GM18511 (cell line): ENCODE measurements around the gene PSMD2.
A peak's percentile ranks its signal among the peaks of the same experiment; 100 is the strongest.

Source experiments
- ATAC-seq: cut with Tn5 transposase; IDR thresholded peaks from one replicate; pipeline ENCODE4 v1.9.1; 2021; ENCODE audit warnings: mild to moderate bottlenecking, moderate library complexity; ENCODE audit not compliant: unreplicated experiment

Gene PSMD2

DNA sequence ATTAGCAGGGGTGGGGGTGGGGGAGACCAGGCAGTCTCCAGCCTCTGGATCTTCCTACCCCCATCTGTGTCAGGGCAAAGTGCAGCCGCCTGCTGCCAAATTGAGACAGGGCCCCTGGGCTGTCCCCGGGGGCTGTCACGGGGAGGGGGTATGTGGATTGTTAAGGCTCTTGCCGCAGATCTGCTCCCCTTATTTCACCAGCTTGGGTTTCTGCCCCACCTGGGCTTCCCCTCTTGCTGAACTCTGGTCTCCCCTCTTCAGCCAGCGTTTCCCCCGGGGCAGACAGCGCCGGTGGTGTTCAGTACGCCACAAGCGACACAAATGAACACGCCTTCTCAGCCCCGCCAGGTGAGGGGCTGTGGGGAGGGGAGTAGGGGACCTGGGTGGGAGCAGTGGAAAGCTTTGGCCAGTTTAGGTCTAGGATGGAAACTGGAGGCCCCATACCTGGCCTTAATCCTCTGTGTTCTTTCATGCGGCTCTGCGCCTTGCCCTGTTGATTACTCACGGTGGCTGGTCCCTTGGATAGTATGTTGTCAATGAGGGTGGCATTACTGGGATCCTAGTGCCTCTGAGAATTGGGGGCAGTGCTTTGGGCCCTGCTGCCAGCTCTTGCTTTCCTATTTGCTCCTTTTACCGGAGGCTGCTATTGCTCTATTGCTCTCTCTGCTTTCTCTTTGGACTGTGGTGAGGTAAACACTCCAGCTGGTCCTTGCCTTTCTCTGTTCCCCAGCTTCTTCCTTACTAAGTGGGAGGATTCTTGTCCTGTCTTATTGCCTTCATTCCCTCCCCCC is 17.0 kb downstream of the PSMD2 start:
- no peak for ATAC-seq

- no peak for ATAC-seq
Observed at GRCh38 chr3:184316792-184317191, 17.8 kb downstream of the PSMD2 start.

DNA sequence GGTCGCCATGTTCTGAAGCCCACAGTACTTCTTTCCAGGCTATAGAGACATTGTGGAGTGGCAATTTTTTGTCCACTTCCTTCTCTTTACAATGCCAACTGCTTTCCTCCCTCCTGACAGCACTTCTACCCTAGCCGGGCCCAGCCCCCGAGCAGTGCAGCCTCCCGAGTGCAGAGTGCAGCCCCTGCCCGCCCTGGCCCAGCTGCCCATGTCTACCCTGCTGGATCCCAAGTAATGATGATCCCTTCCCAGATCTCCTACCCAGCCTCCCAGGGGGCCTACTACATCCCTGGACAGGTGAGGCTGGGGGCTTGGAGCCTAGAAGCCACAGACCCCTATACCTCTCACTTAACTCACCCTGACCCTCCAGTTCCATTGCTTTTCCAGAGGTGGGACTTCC is 18.2 kb downstream of the PSMD2 start:
- ATAC-seq = no peak

- ATAC-seq = no peak
Observed at GRCh38 chr3:184320104-184320445, 21.0 kb downstream of the PSMD2 start.

DNA sequence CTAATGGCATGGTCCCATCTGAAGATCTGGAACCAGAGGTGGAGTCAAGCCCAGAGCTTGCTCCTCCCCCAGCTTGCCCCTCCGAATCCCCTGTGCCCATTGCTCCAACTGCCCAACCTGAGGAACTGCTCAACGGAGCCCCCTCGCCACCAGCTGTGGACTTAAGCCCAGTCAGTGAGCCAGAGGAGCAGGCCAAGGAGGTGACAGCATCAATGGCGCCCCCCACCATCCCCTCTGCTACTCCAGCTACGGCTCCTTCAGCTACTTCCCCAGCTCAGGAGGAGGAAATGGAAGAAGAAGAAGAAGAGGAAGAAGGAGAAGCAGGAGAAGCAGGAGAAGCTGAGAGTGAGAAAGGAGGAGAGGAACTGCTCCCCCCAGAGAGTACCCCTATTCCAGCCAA is 22.6 kb downstream of the PSMD2 start:
- ATAC-seq = no peak

GRCh38 chr3:184322731-184323487 is 23.9 kb downstream of the PSMD2 start:
- no peak for ATAC-seq

DNA sequence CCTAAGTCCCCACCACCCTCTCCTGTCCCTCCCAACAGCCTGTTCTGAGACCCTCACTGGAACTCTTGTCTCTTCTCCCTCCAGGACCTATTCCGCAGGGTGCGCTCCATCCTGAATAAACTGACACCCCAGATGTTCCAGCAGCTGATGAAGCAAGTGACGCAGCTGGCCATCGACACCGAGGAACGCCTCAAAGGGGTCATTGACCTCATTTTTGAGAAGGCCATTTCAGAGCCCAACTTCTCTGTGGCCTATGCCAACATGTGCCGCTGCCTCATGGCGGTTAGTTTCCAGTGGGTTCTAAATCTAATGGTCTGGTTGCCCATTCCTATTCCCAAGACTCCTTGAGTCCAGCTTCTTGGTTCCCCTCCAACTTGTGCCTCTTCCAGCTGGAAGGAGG is 24.7 kb downstream of the PSMD2 start:
- no peak for ATAC-seq

- no peak for ATAC-seq
Observed at GRCh38 chr3:184325269-184325668, 26.2 kb downstream of the PSMD2 start.

DNA sequence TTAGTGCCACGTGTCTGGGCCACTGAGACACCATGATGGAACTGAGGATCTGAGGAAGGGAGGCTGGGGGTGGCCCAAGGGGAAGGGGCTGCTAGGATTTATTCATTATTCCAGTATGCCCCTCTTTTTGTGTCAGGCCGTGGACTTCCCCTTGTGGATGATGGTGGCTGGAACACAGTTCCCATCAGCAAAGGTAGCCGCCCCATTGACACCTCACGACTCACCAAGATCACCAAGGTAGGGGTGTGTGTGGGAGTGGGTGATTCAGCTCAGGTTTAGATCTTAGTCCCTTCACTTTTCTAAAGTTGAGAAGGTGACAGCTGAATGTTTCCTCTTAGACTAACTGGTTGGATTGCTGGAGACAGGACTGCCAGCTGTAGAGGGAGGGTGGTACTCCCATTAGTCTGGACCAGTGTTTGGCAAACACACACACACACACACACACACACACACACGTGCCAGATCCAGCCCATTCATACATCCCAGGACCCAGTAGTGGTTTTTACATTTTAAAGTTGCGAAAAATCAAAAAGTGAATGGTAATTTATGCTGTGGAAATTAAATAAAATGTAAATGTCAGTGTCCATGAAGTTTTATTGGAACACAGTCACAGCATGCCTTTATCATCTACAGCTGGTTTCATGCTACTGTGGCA is 26.8 kb downstream of the PSMD2 start:
- ATAC-seq = no peak

DNA sequence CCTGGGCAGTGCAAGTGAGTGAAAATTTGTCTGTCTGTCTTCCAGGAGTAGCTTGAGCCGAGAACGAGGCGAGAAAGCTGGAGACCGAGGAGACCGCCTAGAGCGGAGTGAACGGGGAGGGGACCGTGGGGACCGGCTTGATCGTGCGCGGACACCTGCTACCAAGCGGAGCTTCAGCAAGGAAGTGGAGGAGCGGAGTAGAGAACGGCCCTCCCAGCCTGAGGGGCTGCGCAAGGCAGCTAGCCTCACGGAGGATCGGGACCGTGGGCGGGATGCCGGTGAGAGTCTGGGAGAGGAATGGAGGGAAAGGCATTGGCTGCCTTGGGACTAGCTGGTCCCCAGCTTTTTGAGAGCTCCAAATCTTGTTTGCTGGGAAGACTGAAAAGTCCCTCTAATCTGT is 28.1 kb downstream of the PSMD2 start:
- ATAC-seq = no peak

- no peak for ATAC-seq
Observed at GRCh38 chr3:184328516-184328915, 29.5 kb downstream of the PSMD2 start.

DNA sequence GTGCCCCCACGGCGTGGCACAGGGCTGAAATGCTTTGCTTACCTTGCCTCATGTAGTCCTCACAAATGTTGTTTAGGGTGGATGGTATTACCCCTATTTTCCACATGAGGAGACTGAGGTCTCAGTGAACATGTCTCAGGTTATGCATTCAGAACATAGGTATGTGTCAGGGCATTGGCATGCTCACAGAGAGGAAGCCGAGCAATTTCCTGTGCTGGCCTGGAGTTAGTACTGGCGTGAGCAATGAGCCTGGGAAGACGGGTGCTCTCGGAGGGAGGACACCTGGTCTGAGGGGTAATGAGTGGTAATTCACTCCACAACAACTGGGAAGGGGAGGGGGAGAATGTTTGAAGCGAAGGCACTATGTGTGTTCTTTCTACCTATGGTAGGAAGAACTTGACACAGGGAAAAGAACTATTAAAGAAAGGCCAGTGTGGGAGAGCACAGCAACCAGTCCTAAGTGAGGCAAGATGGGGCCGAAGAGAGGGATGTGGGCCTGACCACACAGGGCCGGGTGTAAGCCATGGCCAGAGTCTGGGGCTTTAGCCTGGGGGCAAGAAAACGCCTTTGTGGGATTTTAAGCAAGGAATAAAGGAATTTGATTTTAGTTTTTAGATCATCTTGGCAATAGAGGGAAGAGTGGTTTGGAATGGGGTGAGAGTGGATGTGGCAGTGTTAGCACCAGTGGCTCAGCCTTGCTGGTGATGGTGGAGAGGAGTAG is 33.5 kb downstream of the PSMD2 start:
- no peak for ATAC-seq

- no peak for ATAC-seq
Observed at GRCh38 chr3:184333190-184333589, 34.1 kb downstream of the PSMD2 start.

DNA sequence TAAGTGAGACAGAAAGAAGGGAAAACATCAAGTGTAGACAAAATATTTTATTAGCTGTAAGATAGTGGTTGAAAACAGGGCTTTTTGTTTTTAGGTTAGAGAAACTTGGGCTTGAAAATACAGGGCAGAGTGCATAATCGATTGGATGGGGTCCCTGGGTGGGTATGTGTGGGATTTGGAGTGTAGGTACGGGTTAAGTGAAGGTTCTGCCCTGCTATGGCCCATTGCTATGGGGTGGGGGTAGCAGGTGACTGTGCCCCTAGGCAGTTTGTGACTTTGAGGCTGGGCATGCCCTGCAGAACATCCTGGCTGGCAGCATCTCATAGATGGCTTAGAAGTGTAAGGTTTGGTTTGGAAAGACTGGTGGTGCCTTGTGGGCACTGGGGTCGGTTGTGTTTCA is 34.7 kb downstream of the PSMD2 start:
- no peak for ATAC-seq

DNA sequence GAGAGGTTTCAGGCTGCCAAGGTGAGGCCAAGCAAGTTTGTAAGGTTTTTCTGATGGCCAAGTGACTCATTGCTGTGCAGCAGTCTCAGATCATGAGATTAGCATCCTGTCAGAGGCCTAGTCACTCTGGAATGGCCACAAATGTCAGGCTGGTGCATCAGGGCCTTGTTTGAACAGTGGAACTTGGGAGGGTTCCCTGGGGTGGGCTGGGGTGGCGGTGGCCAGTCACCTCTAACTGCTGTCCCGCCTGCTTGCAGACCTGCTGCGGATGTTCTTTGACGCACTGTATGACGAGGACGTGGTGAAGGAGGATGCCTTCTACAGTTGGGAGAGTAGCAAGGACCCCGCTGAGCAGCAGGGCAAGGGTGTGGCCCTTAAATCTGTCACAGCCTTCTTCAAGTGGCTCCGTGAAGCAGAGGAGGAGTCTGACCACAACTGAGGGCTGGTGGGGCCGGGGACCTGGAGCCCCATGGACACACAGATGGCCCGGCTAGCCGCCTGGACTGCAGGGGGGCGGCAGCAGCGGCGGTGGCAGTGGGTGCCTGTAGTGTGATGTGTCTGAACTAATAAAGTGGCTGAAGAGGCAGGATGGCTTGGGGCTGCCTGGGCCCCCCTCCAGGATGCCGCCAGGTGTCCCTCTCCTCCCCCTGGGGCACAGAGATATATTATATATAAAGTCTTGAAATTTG is 35.6 kb downstream of the PSMD2 start:
- ATAC-seq = no peak

DNA sequence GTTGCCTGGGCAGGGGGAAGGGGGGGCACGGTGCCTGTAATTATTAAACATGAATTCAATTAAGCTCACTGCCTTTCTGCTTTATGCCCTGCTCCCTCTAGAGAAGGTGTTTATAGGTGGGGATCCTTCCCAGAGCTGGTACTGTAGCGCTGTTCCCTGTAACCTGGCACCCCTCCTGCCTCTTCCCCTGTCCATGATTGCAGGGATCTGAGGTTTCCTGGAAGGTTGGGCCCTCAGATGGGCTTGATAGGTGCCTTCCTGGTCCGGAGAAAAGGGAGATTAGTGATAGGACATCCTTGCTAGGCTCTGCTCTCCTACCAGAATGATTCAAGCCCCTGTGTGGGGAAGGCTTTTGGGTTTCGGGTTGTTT is 36.2 kb downstream of the PSMD2 start:
- peak; percentile 7 for ATAC-seq

- ATAC-seq = peak; percentile 84
Observed at GRCh38 chr3:184335661-184336546, 36.9 kb downstream of the PSMD2 start.

DNA sequence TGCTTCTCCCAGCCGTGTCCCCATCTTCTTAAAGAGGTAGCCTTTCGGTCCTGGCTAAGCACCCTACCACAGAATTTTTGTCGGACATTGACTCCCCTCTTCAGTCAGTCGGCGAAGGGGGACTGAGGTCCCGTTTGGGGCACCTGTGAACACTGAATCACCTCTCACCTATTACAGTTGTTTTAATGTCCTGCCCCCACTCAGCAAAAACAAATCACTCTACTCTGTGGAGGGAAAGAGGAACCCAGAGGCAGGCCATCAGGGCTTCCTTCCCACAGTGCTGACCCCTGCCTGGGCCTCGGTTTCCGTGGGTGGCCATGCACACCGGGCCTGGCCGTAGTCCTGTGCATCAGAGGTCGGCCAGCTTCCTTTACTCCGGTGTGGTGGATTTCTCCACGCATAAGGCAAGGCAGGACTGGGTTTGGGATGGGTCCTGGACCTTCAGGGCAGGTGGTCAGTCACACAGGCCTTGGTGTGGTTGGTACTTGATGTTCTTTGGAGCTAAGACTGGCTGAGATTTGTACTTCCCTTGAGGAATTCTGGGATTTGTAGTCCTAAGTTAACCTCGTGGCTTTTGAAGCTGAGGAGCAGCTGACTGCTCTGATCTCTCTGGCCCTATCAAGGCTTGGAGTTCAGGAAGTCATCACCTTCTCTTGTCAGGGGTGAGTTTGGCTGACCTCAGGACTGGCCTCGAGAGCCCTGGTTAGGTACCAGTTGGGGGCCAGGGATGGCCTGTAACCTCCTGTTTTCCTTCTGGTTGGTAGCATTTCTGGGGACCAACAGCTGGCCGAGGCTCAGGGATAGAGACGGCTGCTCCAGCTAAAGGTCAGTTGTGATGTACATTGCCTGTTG is 37.7 kb downstream of the PSMD2 start:
- ATAC-seq = no peak

- no peak for ATAC-seq
Observed at GRCh38 chr3:184337399-184337714, 38.3 kb downstream of the PSMD2 start, which contains the start of gene FAM131A. Gene FAM131A (plus strand): TSS chr3:184337600. CDS start chr3:184337631, 31 bp downstream.
